Peyer's patch (tissue), 4 donors: ENCODE results near the gene CGRRF1.

Experiments used
- POLR2A ChIP-seq, 2 donors: fragments of 450-650 bp; IDR thresholded peaks; one replicate each; pipeline ENCODE4 v1.5.1; 2017; ENCODE audit warnings: antibody characterized with exemption in 2 of 2, mild to moderate bottlenecking in 2 of 2, moderate library complexity in 2 of 2
- TF ChIP-seq, protein P1 (sequence below), 6 experiments: fragments of 450-650 bp in 4 of 6; fragments of 200-600 bp in 2 of 6; sonication (generic) in 1 of 6; IDR thresholded peaks; one replicate each; pipeline ENCODE4 v1.5.1; 2017 to 2019; ENCODE audit warnings: antibody characterized with exemption in 6 of 6, mild to moderate bottlenecking in 3 of 6, moderate library complexity in 1 of 6

DNA sequence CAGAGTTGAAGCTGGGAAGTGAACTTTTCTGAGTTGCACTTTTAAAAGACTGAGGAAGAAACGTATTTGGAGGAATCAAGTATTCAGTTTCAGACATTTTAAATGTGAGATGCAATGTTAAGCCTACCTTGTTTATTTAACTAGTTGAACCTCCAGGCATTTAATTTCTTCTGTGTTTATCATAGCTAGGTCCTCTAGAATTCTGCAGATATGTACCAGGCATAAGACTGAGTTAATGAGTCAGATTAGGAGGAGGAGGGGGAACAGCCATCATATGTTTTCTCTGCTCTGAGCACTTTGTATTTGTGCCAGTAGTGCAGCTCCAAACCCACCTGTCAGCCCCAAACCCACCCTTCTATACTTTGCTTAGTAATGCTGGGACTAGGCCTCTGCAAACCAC lies 40.8 kb downstream of the CGRRF1 start:
- TF ChIP-seq, protein P1, sequence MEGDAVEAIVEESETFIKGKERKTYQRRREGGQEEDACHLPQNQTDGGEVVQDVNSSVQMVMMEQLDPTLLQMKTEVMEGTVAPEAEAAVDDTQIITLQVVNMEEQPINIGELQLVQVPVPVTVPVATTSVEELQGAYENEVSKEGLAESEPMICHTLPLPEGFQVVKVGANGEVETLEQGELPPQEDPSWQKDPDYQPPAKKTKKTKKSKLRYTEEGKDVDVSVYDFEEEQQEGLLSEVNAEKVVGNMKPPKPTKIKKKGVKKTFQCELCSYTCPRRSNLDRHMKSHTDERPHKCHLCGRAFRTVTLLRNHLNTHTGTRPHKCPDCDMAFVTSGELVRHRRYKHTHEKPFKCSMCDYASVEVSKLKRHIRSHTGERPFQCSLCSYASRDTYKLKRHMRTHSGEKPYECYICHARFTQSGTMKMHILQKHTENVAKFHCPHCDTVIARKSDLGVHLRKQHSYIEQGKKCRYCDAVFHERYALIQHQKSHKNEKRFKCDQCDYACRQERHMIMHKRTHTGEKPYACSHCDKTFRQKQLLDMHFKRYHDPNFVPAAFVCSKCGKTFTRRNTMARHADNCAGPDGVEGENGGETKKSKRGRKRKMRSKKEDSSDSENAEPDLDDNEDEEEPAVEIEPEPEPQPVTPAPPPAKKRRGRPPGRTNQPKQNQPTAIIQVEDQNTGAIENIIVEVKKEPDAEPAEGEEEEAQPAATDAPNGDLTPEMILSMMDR (IDR thresholded peaks at IDR 0.05), result no peak
- no peak for TF ChIP-seq POLR2A (IDR thresholded peaks at IDR 0.05)
